Prostate gland (tissue), 2 donors: ENCODE data around the gene TMEM120A.

Experiments
- CTCF ChIP-seq, 4 experiments: fragments of 200-600 bp in 2 of 4; fragments of 450-650 bp in 2 of 4; sonication (generic) in 2 of 4; IDR thresholded peaks; 1 replicate in 3 of 4; 2 replicates in 1 of 4; pipeline ENCODE4 v1.5.1; 2016 to 2019; ENCODE audit warnings: antibody characterized with exemption in 4 of 4, mild to moderate bottlenecking in 2 of 4, moderate library complexity in 2 of 4
- POLR2A ChIP-seq: fragments of 450-650 bp; IDR thresholded peaks from one replicate; pipeline ENCODE4 v1.6.1; 2016; ENCODE audit warnings: antibody characterized with exemption, mild to moderate bottlenecking

DNA sequence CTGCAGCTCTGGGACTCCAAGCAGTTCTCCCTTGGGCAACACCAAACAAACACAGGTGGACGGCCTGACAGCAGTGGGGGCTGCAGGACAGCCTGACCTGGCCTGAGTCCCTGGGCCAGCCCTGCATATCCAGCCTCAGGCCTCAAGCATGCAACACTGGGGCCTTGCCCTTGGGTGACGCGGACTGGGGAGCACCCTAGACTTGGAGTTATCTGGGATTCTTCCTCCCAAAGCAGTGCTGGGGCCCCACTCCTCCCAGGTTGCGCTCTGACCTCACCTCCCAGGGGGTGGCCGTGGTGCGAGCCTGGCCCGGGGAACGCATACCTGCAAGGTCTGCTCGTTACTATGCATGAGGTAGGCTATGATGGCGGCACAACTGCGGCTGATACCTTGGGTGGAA, 6.2 kb upstream of the TMEM120A start:
- TF ChIP-seq CTCF (IDR thresholded peaks at IDR 0.05) (no peak), POLR2A (no peak)
